NCI-H1436 treated with DMSO at 0.1 percent for 48 hours (cell line): ENCODE results near the gene MSH6.

Experiments used
- DNase-seq: peaks from one replicate; lab custom pipeline; 2025; lab: John Stamatoyannopoulos, UW

MSH6 gene, protein sequence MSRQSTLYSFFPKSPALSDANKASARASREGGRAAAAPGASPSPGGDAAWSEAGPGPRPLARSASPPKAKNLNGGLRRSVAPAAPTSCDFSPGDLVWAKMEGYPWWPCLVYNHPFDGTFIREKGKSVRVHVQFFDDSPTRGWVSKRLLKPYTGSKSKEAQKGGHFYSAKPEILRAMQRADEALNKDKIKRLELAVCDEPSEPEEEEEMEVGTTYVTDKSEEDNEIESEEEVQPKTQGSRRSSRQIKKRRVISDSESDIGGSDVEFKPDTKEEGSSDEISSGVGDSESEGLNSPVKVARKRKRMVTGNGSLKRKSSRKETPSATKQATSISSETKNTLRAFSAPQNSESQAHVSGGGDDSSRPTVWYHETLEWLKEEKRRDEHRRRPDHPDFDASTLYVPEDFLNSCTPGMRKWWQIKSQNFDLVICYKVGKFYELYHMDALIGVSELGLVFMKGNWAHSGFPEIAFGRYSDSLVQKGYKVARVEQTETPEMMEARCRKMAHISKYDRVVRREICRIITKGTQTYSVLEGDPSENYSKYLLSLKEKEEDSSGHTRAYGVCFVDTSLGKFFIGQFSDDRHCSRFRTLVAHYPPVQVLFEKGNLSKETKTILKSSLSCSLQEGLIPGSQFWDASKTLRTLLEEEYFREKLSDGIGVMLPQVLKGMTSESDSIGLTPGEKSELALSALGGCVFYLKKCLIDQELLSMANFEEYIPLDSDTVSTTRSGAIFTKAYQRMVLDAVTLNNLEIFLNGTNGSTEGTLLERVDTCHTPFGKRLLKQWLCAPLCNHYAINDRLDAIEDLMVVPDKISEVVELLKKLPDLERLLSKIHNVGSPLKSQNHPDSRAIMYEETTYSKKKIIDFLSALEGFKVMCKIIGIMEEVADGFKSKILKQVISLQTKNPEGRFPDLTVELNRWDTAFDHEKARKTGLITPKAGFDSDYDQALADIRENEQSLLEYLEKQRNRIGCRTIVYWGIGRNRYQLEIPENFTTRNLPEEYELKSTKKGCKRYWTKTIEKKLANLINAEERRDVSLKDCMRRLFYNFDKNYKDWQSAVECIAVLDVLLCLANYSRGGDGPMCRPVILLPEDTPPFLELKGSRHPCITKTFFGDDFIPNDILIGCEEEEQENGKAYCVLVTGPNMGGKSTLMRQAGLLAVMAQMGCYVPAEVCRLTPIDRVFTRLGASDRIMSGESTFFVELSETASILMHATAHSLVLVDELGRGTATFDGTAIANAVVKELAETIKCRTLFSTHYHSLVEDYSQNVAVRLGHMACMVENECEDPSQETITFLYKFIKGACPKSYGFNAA (N-terminal part only)

GRCh38 chr2:47782671-47783485 lies at the start of gene MSH6:
Gene MSH6, plus strand, starts transcription at chr2:47783145. Its CDS starts 89 bp downstream, at chr2:47783234.
- DNase-seq: peak; percentile 16

DNA sequence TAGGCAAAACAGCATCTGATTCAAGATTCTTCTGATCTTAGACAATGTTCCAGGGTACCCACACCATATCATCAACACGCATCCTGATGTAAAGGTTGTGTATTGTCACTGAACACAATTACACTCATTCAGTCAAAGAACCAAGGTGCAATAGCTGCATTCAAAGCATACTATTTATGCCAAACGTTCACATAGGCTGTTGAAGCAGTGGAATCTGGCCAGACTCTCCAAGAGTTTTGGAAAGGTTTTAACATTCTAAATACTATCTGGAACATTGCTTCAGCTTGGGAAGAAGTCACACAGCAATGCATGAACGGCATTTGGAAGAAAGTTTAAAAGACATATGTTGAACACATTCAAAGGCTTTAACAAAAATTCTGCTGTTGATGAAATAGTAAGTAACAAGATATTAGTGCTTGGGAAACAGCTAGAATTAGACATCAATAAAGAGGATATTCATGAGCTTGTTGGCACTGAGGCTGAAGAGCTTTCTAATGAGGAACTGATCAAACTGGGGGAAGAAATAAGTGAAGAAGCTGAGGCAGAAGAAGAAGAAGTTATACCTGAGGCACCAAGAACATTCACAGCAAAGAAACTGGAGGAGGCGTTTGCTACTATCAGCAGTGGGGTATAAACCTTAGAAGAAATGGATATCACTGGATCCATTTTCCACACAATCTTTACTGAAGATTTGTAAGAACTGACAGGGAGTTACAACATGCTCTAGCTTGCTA lies 47.6 kb upstream of the MSH6 start:
- DNase-seq: no peak

GRCh38 chr2:47735912-47736311 lies 47.0 kb upstream of the MSH6 start:
- no peak for DNase-seq

GRCh38 chr2:47737191-47737975 lies 45.6 kb upstream of the MSH6 start:
- no peak for DNase-seq

DNA sequence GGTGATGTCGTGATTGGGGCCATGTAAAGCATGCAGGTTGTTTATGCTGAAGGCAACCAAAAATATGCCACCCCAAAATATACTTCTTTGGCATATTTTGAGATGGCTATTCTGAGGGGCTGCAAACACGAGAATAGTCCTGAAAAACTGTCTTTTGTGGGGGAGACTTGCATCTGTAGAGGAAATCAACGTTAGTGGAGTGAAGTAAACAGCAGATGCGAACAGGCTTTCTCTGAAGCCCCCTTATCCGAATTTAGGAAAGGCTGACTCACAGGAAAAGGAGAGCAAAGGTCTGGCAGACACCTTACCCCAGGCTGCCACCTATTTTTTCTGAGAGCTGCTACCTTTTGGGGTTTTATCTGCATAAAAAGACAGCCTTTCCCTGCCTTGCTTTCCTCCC lies 44.6 kb upstream of the MSH6 start:
- no peak for DNase-seq

GRCh38 chr2:47741101-47741500 lies 41.8 kb upstream of the MSH6 start:
- no peak for DNase-seq

DNA sequence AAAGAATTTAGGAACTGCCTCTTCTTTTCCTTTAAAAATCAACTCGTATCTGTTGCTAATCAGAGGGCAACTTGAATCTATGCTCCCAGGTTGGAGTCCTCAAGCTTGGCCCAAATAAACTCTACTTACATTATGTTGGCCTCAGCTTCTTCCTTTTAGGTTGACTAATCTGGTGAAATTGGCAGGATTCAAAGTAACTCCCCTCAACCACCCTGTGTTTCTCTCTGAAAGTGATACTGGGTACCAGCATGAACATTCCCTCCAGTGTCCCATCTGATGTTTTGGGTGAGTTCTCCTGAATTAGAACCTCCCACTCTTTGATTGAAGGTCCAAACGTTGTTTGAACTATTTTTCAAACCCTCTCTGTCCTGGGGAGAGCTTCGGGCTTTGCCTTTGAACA lies 41.3 kb upstream of the MSH6 start:
- DNase-seq: no peak

DNA sequence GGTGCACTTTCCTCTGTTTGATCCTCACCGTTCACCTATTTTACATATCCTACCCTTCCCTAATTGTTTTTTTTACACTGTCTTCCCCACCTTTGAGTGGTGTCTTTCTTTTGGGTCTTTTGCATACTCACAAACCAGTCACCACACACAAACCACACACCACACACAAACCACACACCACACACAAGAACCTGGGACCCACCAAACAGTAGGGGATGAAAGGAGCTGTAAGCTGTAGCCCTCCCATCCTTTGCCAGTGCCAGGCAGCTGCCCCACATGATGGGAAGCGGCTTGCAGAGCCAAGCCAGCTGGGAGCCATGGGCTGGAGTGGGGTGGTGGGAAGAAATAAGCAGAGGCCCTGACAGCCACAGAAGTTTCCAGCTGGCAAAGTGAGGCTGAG lies 38.9 kb upstream of the MSH6 start:
- no peak for DNase-seq

- DNase-seq: no peak
Measured at GRCh38 chr2:47747878-47748277, 35.1 kb upstream of the MSH6 start.

GRCh38 chr2:47751856-47752414 lies 31.0 kb upstream of the MSH6 start:
- DNase-seq: no peak

GRCh38 chr2:47767497-47767844 lies 15.5 kb upstream of the MSH6 start:
- DNase-seq: no peak

DNA sequence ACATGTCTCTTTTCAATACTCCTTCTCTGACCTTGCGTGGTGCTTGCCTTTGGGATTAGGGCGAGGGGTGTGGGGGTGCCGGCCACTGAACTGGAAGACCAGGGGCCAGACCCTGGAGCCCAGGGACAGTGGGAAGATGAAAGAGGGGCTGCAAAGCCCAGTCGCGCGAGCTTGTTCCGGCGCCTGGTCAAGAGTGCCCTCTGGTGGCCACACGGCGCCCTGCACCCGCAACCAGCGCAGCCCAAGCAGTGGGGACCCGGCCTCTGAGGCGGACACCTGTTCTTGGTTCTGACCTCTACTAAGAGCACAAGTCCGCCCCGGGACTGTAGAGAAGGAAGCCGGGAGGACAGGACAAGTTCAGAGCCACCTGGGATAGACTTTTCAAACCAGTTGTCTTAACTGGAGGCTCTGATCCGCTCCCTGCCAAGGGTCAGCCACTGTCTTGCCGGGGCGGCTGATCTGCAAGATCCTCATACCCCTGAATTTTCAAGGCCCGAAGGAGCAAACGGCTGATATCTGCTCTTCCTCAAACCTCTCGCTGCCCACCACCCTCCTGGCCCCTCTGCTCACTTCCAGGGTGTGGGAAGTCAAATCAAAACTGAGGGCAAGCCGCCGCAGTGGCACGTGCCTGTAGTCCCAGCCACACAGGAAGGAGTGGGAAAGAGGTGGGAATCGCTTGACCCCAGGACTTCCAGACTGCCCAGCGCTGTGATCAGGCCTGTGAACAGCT lies 14.9 kb upstream of the MSH6 start:
- no peak for DNase-seq

- no peak for DNase-seq
Measured at GRCh38 chr2:47769318-47769717, 13.6 kb upstream of the MSH6 start.

GRCh38 chr2:47771211-47771610 lies 11.7 kb upstream of the MSH6 start:
- DNase-seq: no peak

DNA sequence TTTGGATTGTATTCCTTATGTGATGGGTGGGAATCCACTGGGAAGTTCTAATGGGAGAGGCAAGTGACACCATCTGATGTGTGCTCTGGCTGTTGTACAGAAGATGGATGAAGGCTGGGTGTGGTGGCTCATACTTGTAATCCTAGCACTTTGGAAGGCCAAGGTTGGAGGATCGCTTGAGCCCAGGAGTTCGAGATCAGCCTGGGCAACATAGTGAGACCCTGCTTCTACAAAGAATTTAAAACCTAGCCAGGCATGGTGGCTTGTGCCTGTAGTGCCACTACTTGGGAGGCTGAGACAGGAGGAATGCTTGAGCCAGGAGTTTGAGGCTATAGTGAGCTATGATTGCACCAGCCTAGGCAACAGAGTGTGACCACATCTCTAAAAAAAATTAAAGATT lies 10.6 kb upstream of the MSH6 start:
- no peak for DNase-seq

DNA sequence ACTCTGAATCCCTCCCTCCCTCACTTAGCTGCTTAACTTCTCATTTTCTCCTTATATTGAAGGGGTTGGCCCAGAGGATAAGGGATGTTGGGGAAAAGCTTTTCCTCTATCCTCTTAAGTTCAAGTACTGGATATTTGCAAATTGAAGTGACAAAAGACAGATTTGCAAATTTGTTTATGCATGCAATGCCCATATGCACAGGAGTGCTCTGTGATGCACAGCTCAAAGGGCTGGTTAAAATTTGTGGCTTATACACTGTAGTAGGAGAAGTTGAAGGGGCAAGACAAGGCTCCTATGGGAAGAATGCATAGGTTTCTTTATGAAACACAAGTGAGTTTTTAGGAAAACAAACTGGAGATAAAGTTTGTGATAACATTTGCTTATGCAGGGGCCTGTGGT lies 8.4 kb upstream of the MSH6 start:
- DNase-seq: no peak

DNA sequence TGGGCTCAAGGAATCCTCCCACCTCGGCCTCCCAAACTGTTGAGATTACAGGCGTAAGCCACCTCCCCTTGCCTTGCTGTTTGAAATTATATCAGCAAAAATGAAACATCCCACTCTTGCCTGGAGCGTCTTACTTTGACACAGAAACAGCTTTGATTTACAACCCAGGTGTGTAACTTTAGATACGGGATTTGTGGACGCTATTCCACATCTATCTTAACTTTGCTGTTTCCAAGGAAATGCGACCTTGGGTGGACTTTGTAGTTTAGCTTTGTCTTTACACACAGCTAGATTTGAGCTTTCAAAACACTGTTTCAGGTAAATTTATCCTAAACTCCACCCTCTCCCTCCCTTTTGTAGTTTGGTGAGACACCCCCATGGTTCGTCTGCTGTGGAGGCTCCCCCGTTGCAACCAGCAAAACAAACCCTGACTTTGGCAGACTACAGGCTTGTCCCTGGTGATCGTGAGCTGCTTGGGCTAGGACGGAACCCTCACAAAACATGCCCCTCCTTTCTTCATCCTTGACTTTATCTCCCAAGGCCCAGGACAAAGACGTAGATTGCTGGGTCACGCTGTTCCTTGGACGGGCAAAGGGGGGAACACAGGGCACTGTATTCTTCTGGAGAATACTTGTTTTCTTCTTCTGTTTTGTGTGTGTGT lies 5.5 kb upstream of the MSH6 start:
- DNase-seq: no peak

DNA sequence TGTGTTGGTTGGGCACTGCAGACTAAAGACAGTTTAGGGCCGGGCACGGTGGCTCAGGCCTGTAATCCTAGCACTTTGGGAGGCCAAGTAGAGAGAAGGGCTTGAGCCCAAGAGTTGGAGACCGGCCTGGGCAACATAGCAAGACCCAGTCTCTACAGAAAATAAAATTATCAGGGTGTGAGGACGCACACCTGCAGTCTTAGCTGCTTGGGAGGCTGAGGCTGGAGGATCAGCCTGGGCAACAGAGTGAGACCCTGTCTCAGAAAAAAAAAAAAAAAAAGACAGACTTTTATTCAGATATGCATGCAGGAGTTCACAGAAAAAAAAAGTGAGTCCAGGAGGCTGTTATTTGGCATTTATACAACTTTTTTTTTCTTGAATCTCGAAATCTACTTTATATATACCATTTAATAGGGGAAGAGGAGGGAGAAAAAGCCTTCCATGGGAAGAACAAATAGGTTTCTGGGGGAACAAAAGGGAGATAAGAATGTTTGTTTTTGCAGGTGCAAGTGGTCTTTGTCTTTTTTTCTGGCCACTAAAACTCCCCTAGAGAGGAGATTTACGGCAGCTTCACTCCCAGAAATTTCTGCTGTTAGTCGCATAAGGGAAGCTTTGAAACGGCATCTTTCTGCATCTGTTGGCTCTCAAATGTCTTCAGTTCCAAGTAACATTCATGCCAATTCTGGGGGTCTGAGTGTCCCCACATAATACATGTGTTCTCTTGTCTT lies 4.1 kb upstream of the MSH6 start:
- no peak for DNase-seq
